HEK293T (cell line): Measurements from ENCODE around the gene KRT32.

Experiments used
- CTCF ChIA-PET: fragments of 350-600 bp; formaldehyde crosslinking; extraction: SDS; loops from one replicate; lab custom pipeline; 2021; ENCODE audit warnings: antibody characterized with exemption, inconsistent platforms; lab: Yijun Ruan, JAX
- POLR2A ChIA-PET: fragments of 350-600 bp; formaldehyde crosslinking; extraction: SDS; loops from one replicate; lab custom pipeline; 2020; ENCODE audit warnings: antibody characterized with exemption, inconsistent platforms; lab: Yijun Ruan, JAX
- DNase-seq: peaks from one replicate; pipeline ENCODE4 v3.0.0; 2012; ENCODE audit warnings: mixed read lengths; ENCODE audit errors: extremely low spot score
- ARNT ChIP-seq: fragments of 450-650 bp; IDR thresholded peaks from 2 replicates; pipeline ENCODE4 v1.6.1; 2017; ENCODE audit warnings: mild to moderate bottlenecking
- BHLHE40 ChIP-seq: fragments of 450-650 bp; IDR thresholded peaks from 2 replicates; pipeline ENCODE4 v1.6.1; 2016; ENCODE audit warnings: mild to moderate bottlenecking, moderate library complexity, borderline replicate concordance
- CTBP1 ChIP-seq: fragments of 450-650 bp; IDR thresholded peaks from 2 replicates; pipeline ENCODE4 v1.6.1; 2016; ENCODE audit warnings: borderline replicate concordance
- ELF4 ChIP-seq: fragments of 450-650 bp; IDR thresholded peaks from 2 replicates; pipeline ENCODE4 v1.6.1; 2017; ENCODE audit warnings: antibody characterized with exemption
- FOXA1 ChIP-seq: fragments of 450-650 bp; IDR thresholded peaks from 2 replicates; pipeline ENCODE4 v1.6.1; 2016; ENCODE audit warnings: mild to moderate bottlenecking
- FOXK2 ChIP-seq: fragments of 450-650 bp; IDR thresholded peaks from 2 replicates; pipeline ENCODE4 v1.6.1; 2016; ENCODE audit warnings: mild to moderate bottlenecking
- FOXM1 ChIP-seq: fragments of 450-650 bp; IDR thresholded peaks from 2 replicates; pipeline ENCODE4 v1.6.1; 2017; ENCODE audit warnings: mild to moderate bottlenecking, borderline replicate concordance
- HDGF ChIP-seq: fragments of 450-650 bp; IDR thresholded peaks from 2 replicates; pipeline ENCODE4 v1.6.1; 2017; ENCODE audit warnings: antibody characterized with exemption, borderline replicate concordance
- L3MBTL2 ChIP-seq: fragments of 450-650 bp; conservative IDR thresholded peaks from 2 replicates; pipeline ENCODE4 v1.6.1; 2016; ENCODE audit warnings: mild to moderate bottlenecking
- LEF1 ChIP-seq: fragments of 450-650 bp; IDR thresholded peaks from 2 replicates; pipeline ENCODE4 v1.6.1; 2017; ENCODE audit warnings: mild to moderate bottlenecking, borderline replicate concordance
- NFRKB ChIP-seq: fragments of 450-650 bp; IDR thresholded peaks from 2 replicates; pipeline ENCODE4 v1.6.1; 2016; ENCODE audit warnings: mild to moderate bottlenecking, moderate library complexity
- PKNOX1 ChIP-seq: fragments of 450-650 bp; IDR thresholded peaks from 2 replicates; pipeline ENCODE4 v1.6.1; 2016
- SP1 ChIP-seq: fragments of 450-650 bp; IDR thresholded peaks from 2 replicates; pipeline ENCODE4 v1.6.1; 2017
- SUZ12 ChIP-seq: fragments of 450-650 bp; IDR thresholded peaks from 2 replicates; pipeline ENCODE4 v1.6.1; 2016; ENCODE audit warnings: mild to moderate bottlenecking
- TARDBP ChIP-seq: fragments of 450-650 bp; IDR thresholded peaks from 2 replicates; pipeline ENCODE4 v1.6.1; 2016
- ZNF384 ChIP-seq: fragments of 450-650 bp; IDR thresholded peaks from 2 replicates; pipeline ENCODE4 v1.6.1; 2016

The KRT32 gene

GRCh38 chr17:41466988-41467387 lies at the start of gene KRT32:
KRT32 (minus strand) TSS chr17:41467386; CDS start chr17:41467325, 61 bp downstream.
- ChIA-PET POLR2A (no interaction called here), CTCF (no interaction called here)
- DNase-seq = no peak
- no peak for TF ChIP-seq L3MBTL2
- no peak for TF ChIP-seq ZNF384
- TF ChIP-seq PKNOX1 = no peak
- TF ChIP-seq ARNT = no peak
- no peak for TF ChIP-seq TARDBP
- no peak for TF ChIP-seq LEF1
- TF ChIP-seq ELF4 = no peak
- no peak for TF ChIP-seq BHLHE40
- TF ChIP-seq FOXA1 = no peak
- TF ChIP-seq CTBP1 = no peak

GRCh38 chr17:41516830-41517283 lies 49.7 kb upstream of the KRT32 start:
- CTCF ChIA-PET = interaction anchor here (1.6 kb wide), 1 partner anchor 33 kb away, joined by 4 read pairs; no protein-coding TSS in a partner anchor
- DNase-seq = no peak
- POLR2A ChIA-PET = no interaction called here

GRCh38 chr17:41516147-41516829 lies 49.1 kb upstream of the KRT32 start:
- no peak for DNase-seq
- ChIA-PET POLR2A (no interaction called here), CTCF (interaction anchor here (1.6 kb wide), 1 partner anchor 33 kb away, joined by 4 read pairs; no protein-coding TSS in a partner anchor)
- no peak for TF ChIP-seq ZNF384

More at GRCh38 chr17:41516830-41517283, 49.7 kb upstream of the KRT32 start:
- TF ChIP-seq ELF4 (no peak), FOXA1 (no peak)

GRCh38 chr17:41513168-41513547 lies 46.0 kb upstream of the KRT32 start:
- no peak for DNase-seq
- POLR2A ChIA-PET = interaction anchor here (1.0 kb wide), 1 partner anchor 12 kb away, joined by 3 read pairs; no protein-coding TSS in a partner anchor
- TF ChIP-seq FOXM1 (no peak), SP1 (no peak), ARNT (no peak), HDGF (no peak), FOXK2 (no peak), L3MBTL2 (no peak), CTBP1 (no peak), ZNF384 (no peak), TARDBP (no peak), LEF1 (no peak), FOXA1 (no peak), NFRKB (no peak), ELF4 (no peak), SUZ12 (no peak), BHLHE40 (no peak)
- CTCF ChIA-PET = interaction anchor here (0.5 kb wide), 1 partner anchor 1479 kb away, joined by 3 read pairs; no protein-coding TSS in a partner anchor

GRCh38 chr17:41512546-41513167 lies 45.5 kb upstream of the KRT32 start:
- DNase-seq = no peak

GRCh38 chr17:41511716-41512115 lies 44.5 kb upstream of the KRT32 start:
- no peak for DNase-seq
- POLR2A ChIA-PET = no interaction called here
- TF ChIP-seq L3MBTL2 = no peak
- TF ChIP-seq FOXA1 = no peak
- no peak for TF ChIP-seq ELF4
- no peak for TF ChIP-seq TARDBP
- TF ChIP-seq CTBP1 = no peak
- no peak for TF ChIP-seq ZNF384
- TF ChIP-seq FOXK2 = no peak
- TF ChIP-seq ARNT = no peak
- TF ChIP-seq FOXM1 = no peak
- TF ChIP-seq PKNOX1 = no peak
- no peak for TF ChIP-seq SP1
- no peak for TF ChIP-seq LEF1
- TF ChIP-seq BHLHE40 = no peak
- TF ChIP-seq HDGF = no peak
- no peak for TF ChIP-seq SUZ12
- no peak for TF ChIP-seq NFRKB
- CTCF ChIA-PET = no interaction called here

More at GRCh38 chr17:41512546-41513167, 45.5 kb upstream of the KRT32 start:
- POLR2A ChIA-PET = interaction anchor here (1.0 kb wide), 1 partner anchor 12 kb away, joined by 3 read pairs; no protein-coding TSS in a partner anchor
- TF ChIP-seq FOXM1 = no peak
- TF ChIP-seq FOXK2 = no peak
- TF ChIP-seq FOXA1 = no peak
- TF ChIP-seq SP1 = no peak
- TF ChIP-seq ELF4 = no peak
- TF ChIP-seq TARDBP = no peak
- TF ChIP-seq CTBP1 = no peak
- no peak for TF ChIP-seq NFRKB
- no peak for TF ChIP-seq SUZ12
- no peak for TF ChIP-seq ZNF384
- TF ChIP-seq PKNOX1 = no peak
- TF ChIP-seq ARNT = no peak
- no peak for TF ChIP-seq HDGF
- no peak for TF ChIP-seq L3MBTL2
- TF ChIP-seq LEF1 = no peak
- TF ChIP-seq BHLHE40 = no peak
- CTCF ChIA-PET = interaction anchor here (0.5 kb wide), 1 partner anchor 1478 kb away, joined by 3 read pairs; no protein-coding TSS in a partner anchor
